Common myeloid progenitor, CD34-positive (primary cell): ENCODE results near the gene ST14. TPM values are rescaled to one million over a fixed set of nuclear protein-coding genes. Genes with fewer than 3 reads are reported as not detected.

Experiments
- CTCF ChIA-PET: fragments of 350-600 bp; sonication (Branson Sonifier 250); formaldehyde crosslinking; loops from one replicate; lab custom pipeline; 2021; ENCODE audit warnings: antibody characterized with exemption; lab: Charles Lee
- POLR2A ChIA-PET: fragments of 350-600 bp; sonication (Branson Sonifier 250); formaldehyde crosslinking; loops from one replicate; lab custom pipeline; 2021; ENCODE audit warnings: antibody characterized with exemption; lab: Charles Lee
- DNase-seq, 3 donors: peaks; one replicate each; pipeline versions ENCODE4 v3.0.0 to v3.0.0-alpha.2; 2013
- H3K27ac ChIP-seq, 2 experiments: 1 replicate in 1 of 2; 2 replicates in 1 of 2; pipeline ENCODE4 v1.7.0; 2013; ENCODE audit warnings: inconsistent platforms in 2 of 2, low read length in 2 of 2, mild to moderate bottlenecking in 2 of 2, low read depth in 1 of 2, moderate library complexity in 1 of 2; ENCODE audit not compliant: severe bottlenecking in 2 of 2, insufficient read depth in 1 of 2, poor library complexity in 1 of 2
- H3K27me3 ChIP-seq, 5 experiments: replicated peaks in 2 of 5; 1 replicate in 3 of 5; 2 replicates in 2 of 5; pipeline versions ENCODE4 v1.6.1 to v1.7.0; 2013; ENCODE audit warnings: low read length in 4 of 5, mild to moderate bottlenecking in 2 of 5, moderate library complexity in 2 of 5, inconsistent platforms in 1 of 5; ENCODE audit not compliant: insufficient read depth in 5 of 5, control insufficient read depth in 4 of 5
- H3K36me3 ChIP-seq, 4 experiments: 1 replicate in 2 of 4; 2 replicates in 2 of 4; pipeline versions ENCODE4 v1.6.1 to v1.7.0; 2013; ENCODE audit warnings: low read length in 3 of 4, control low read depth in 1 of 4, mild to moderate bottlenecking in 1 of 4; ENCODE audit not compliant: control insufficient read depth in 4 of 4, insufficient read depth in 4 of 4
- H3K4me1 ChIP-seq, 4 experiments: 1 replicate in 3 of 4; 2 replicates in 1 of 4; pipeline versions ENCODE4 v1.6.1 to v1.7.1; 2013; ENCODE audit warnings: low read length in 3 of 4, mild to moderate bottlenecking in 3 of 4, control low read depth in 1 of 4, inconsistent platforms in 1 of 4, moderate library complexity in 1 of 4; ENCODE audit not compliant: control insufficient read depth in 4 of 4, insufficient read depth in 4 of 4; ENCODE audit errors: control extremely low read depth in 1 of 4
- H3K4me3 ChIP-seq, 7 experiments: 1 replicate in 4 of 7; 2 replicates in 3 of 7; pipeline versions ENCODE4 v1.5.1 to v1.7.0; 2013; ENCODE audit warnings: mild to moderate bottlenecking in 7 of 7, low read length in 6 of 7, moderate library complexity in 6 of 7, inconsistent platforms in 2 of 7, low read depth in 2 of 7, control low read depth in 1 of 7; ENCODE audit not compliant: insufficient read depth in 4 of 7, control insufficient read depth in 1 of 7; ENCODE audit errors: extremely low read depth in 1 of 7
- H3K9me3 ChIP-seq, 5 experiments: 1 replicate in 4 of 5; 2 replicates in 1 of 5; pipeline versions ENCODE4 v1.6.1 to v1.7.1; 2013; ENCODE audit warnings: low read length in 4 of 5, mild to moderate bottlenecking in 2 of 5, inconsistent platforms in 1 of 5, low read depth in 1 of 5, moderate library complexity in 1 of 5; ENCODE audit not compliant: control insufficient read depth in 4 of 5, insufficient read depth in 2 of 5; ENCODE audit errors: control extremely low read depth in 1 of 5
- WGBS: methylation state at CpG from one replicate; pipeline ENCODE4 v1.1.5; 2013; ENCODE audit not compliant: insufficient coverage; 5-methylcytosine and 5-hydroxymethylcytosine counted together
- polyA plus RNA-seq: library from polyadenylated mRNA; unstranded; fragments of 120-200 nt; gene quantifications from one replicate; pipeline ENCODE4 v1.2.1, GENCODE V29; 2013

The ST14 gene
- 0.36 TPM for polyA plus RNA-seq

DNA sequence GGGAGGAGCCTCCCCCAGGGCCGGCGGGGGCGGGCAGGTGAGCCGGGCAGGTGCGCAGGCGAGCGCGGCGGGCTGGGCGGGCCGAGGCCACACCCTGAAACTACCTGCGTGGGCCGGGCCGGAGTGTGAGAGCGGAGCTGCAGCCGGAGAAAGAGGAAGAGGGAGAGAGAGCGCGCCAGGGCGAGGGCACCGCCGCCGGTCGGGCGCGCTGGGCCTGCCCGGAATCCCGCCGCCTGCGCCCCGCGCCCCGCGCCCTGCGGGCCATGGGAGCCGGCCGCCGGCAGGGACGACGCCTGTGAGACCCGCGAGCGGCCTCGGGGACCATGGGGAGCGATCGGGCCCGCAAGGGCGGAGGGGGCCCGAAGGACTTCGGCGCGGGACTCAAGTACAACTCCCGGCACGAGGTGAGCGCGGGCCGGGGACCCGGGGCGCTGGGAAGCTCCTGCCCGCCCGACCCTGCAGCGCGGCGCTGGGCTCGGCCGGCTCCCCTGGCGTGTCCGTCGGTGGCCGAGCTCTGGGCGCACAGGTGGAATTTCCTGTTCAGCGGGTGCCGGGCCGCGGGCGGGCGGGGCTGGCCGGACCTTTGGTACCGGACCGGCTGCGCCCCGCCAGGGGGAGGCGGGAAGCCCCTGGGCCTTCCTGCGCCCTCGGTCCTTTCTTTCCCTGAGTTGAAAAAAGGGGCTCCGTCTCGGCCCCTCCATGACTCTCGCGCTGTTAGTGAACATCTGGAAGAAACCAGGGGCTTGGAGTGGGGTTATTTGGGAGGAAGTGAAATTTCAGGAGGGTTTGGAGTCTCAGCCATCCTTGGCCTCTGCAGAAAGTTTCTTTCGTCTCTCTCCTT, at the start of gene ST14:
Gene ST14 (plus strand): TSS at position 126 of the 841 bp plus-strand sequence. CDS start 198 bp downstream, at position 324.
- peaks cover 0 to 21% (median 13%) of the 10 kb centered on the region in 4 experiments for H3K4me1 ChIP-seq

GRCh38 chr11:130110339-130111108, 49.1 kb upstream of the ST14 start:
- ChIA-PET POLR2A (no interaction called here), CTCF (no interaction called here)
- H3K9me3 ChIP-seq: no peaks in the 10 kb centered on the region
- H3K4me1 ChIP-seq: peaks cover 0 to 8% (median 2%) of the 10 kb centered on the region in 4 experiments
- WGBS: 98% methylated on average over 4 of the region's 7 CpGs
- no peaks in the 10 kb centered on the region for H3K27me3 ChIP-seq
- peaks cover 4 to 43% (median 25%) of the 10 kb centered on the region in 4 experiments for H3K36me3 ChIP-seq
- no peak overlapping the region for H3K4me3 ChIP-seq
- DNase-seq: no peak
- H3K27ac ChIP-seq: no peak overlapping the region

More for the DNA sequence above, at the start of gene ST14:
- H3K4me3 ChIP-seq: peak within 1 kb of the TSS in 6 of 7 experiments; percentile 15 to 74 (median 36)
- H3K9me3 ChIP-seq: no peaks in the 10 kb centered on the region
- H3K27me3 ChIP-seq: peaks cover 0 to 63% (median 32%) of the 10 kb centered on the region in 5 experiments
- ChIA-PET POLR2A (no interaction called here), CTCF (no interaction called here)
- H3K27ac ChIP-seq: no peak within 1 kb of the TSS
- WGBS: under 1% methylated on average over 66 of the region's 89 CpGs
- no peaks in the 10 kb centered on the region for H3K36me3 ChIP-seq
- peak; percentile 20 to 66 (median 52) for DNase-seq

DNA sequence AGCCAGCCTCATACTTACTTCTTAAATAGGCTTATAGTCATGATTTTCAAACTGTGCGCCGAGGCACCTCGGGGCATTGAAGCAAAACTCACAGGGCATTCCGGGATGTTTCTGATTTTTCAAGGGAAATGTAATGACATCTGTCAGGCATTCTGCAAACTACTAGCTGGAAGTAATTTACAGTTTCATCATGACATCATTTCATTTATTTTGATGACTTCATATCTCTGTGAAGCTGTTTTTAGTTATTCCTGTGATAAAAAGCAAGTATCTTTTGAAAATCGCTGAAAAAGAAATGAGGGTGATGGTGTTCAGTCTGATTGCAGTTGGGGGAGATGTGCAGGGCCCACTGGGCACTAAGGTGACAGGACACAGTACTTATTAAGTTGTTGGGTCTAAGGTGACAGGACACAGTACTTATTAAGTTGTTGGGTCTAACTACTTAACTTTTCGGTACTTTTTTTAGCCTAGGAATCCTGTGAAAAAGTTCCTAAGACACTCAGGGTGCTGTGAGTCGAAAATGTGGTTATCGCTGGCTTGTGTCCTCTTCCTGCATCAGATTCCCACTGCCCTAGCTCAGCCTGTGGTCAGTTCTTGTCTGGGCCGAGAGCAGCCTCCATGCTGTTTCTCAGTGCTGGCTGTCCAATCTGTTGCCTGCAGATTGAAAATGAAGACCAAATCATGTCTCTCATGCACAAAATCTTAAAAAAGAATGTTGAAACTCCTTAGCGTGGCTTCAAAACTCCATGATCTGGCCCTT, 47.3 kb upstream of the ST14 start:
- H3K27ac ChIP-seq: no peak overlapping the region
- H3K9me3 ChIP-seq: no peaks in the 10 kb centered on the region
- H3K27me3 ChIP-seq: no peaks in the 10 kb centered on the region
- CTCF ChIA-PET: interaction anchor here (0.6 kb wide), 1 partner anchor 16 kb away, joined by 4 read pairs; no protein-coding TSS in a partner anchor
- H3K4me3 ChIP-seq: no peak overlapping the region
- H3K4me1 ChIP-seq: peaks cover 0 to 12% (median 4%) of the 10 kb centered on the region in 4 experiments
- POLR2A ChIA-PET: no interaction called here
- WGBS: 99% methylated on average over 6 of the region's 10 CpGs
- peaks cover 4 to 43% (median 27%) of the 10 kb centered on the region in 4 experiments for H3K36me3 ChIP-seq
- no peak for DNase-seq

DNA sequence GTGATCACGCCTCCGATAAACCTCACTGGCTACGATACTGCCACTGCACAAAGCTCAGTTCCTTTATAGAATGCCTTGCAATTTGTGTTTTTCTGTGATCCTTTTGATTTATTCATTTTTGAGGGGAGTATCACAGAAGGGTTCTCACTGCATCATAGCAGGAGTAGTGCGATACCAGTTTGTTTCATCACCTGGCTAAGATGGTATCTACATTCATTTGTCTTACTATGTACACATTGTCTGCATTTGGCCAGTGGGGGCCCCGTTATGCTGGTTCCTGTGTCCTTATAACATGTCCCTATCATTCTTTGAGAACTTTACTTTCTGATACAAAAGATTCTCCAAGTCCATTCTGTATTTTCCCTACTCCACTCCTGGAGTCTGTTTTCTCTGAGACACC, 45.3 kb upstream of the ST14 start:
- Histone ChIP-seq H3K4me1 (peaks cover 12 to 24% (median 13%) of the 10 kb centered on the region in 4 experiments), H3K9me3 (no peaks in the 10 kb centered on the region), H3K27ac (no peak overlapping the region), H3K4me3 (no peak overlapping the region), H3K36me3 (peaks cover 3 to 43% (median 27%) of the 10 kb centered on the region in 4 experiments), H3K27me3 (no peaks in the 10 kb centered on the region)
- POLR2A ChIA-PET: no interaction called here
- 92% methylated on average over 2 of the region's 5 CpGs for WGBS
- CTCF ChIA-PET: interaction anchor here (0.8 to 9.1 kb wide), 5 partner anchors 10 to 193 kb away, joined by 3 to 71 read pairs (median 4); partner anchors contain the start of gene PRDM10
- no peak for DNase-seq

DNA sequence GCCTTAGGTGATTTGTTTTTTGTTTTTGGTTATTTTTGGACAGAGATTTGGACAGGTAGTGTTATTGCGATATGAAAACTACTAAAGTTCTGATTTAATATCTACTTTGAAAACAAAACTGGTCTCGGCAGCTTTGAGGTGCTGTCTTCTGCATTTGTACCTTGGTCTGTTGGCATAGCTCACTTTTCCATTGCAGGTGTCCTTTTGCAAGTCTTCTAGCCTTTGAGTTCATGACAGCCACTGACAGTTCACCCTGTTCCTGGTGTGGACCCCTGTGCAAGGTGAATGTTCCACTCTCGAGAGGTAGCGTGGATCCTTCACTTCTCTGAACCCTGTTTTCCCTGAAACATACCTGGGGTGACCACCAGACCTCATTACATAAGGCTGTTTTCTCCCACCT, 44.9 kb upstream of the ST14 start:
- WGBS: 92% methylated on average over 2 of the region's 4 CpGs
- ChIA-PET POLR2A (no interaction called here), CTCF (interaction anchor here (0.8 to 9.1 kb wide), 6 partner anchors 9 to 193 kb away, joined by 3 to 71 read pairs (median 5); partner anchors contain the start of gene PRDM10)
- H3K27ac ChIP-seq: no peak overlapping the region
- no peaks in the 10 kb centered on the region for H3K27me3 ChIP-seq
- H3K4me1 ChIP-seq: peaks cover 12 to 26% (median 16%) of the 10 kb centered on the region in 4 experiments
- no peak overlapping the region for H3K4me3 ChIP-seq
- peaks cover 0 to 41% (median 24%) of the 10 kb centered on the region in 4 experiments for H3K36me3 ChIP-seq
- no peaks in the 10 kb centered on the region for H3K9me3 ChIP-seq
- no peak for DNase-seq

GRCh38 chr11:130115218-130115617, 44.4 kb upstream of the ST14 start:
- peak overlapping the region in 1 of 2 experiments; percentile 35 for H3K27ac ChIP-seq
- ChIA-PET CTCF (interaction anchor here (0.8 to 9.1 kb wide), 8 partner anchors 9 to 194 kb away, joined by 3 to 71 read pairs (median 4); partner anchors contain the start of gene PRDM10), POLR2A (no interaction called here)
- H3K9me3 ChIP-seq: no peaks in the 10 kb centered on the region
- H3K4me1 ChIP-seq: peaks cover 12 to 26% (median 16%) of the 10 kb centered on the region in 4 experiments
- 100% methylated on average over 1 of the region's 2 CpGs for WGBS
- peaks cover 0 to 36% (median 21%) of the 10 kb centered on the region in 4 experiments for H3K36me3 ChIP-seq
- DNase-seq: no peak
- no peaks in the 10 kb centered on the region for H3K27me3 ChIP-seq
- H3K4me3 ChIP-seq: no peak overlapping the region
